ENCODE results near the gene ARHGEF10L. TPM values are rescaled to one million over a fixed set of nuclear protein-coding genes. Genes with fewer than 3 reads are reported as not detected.

ARHGEF10L gene
- polyA plus RNA-seq, 2 donors: 39.1 to 64.4 TPM

DNA sequence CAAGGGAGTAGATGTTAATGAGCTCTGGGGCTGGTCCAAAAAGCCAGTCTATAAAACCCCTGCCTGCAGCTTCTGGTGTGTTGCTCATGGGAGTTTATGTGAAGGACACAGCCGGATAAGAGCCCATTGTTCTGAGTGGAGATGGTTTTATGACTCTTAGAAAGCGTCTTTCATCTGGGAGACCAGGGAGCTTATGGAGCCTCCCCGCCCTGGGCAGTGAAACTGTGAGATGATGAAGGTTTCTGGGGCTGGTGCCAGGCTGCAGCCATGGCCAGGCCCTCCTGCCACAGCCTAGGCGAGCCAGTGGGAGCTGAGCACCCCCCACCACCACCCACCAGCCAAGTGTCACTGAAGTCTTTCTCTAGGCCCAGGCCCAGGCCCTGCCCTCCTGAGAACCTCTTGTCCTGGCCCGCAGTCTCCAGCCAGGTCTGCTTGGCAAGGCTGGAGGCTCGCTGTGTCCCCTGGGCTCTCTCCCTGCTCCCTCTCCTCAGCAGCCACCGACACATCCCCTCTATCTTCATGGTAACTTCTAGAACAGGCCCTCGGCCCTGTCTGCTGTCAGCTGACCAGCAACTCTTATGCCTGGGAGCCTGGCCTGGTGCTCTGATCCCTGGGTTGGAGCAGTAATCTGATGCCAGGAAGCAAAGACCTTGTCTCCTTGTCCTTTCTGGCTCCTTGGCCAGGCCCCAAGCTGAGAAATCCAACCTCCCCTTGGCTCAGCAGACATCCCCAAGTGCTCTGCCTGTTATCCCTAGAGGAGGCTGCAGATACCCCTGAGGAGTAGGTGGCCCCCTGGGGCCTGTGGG is 7.6 kb upstream of the ARHGEF10L start:
- Histone ChIP-seq H3K4me3 (ENCODE audit: low read depth in 1 of 2, low read length in 2 of 2) (no peak overlapping the region), H3K27ac (ENCODE audit: low read depth in 2 of 2, low read length in 1 of 2) (peak overlapping the region; percentile 82 to 84), H3K4me1 (ENCODE audit: control insufficient read depth in 2 of 2, insufficient read depth in 2 of 2, low read length in 1 of 2) (peaks cover 9 to 19% of the 10 kb centered on the region in 2 donors), H3K9me3 (ENCODE audit: control insufficient read depth in 2 of 2, insufficient read depth in 1 of 2, low read depth in 1 of 2, low read length in 1 of 2) (peaks cover 0 to 4% of the 10 kb centered on the region in 2 donors), H3K27me3 (ENCODE audit: control insufficient read depth in 1 of 2, insufficient read depth in 2 of 2, low read length in 2 of 2) (no peaks in the 10 kb centered on the region), H3K36me3 (ENCODE audit: control insufficient read depth in 2 of 2, insufficient read depth in 2 of 2, low read length in 1 of 2) (peaks cover 0 to 4% of the 10 kb centered on the region in 2 donors)
- 37% methylated on average over 8 of the region's 8 CpGs for WGBS, 2 donors

DNA sequence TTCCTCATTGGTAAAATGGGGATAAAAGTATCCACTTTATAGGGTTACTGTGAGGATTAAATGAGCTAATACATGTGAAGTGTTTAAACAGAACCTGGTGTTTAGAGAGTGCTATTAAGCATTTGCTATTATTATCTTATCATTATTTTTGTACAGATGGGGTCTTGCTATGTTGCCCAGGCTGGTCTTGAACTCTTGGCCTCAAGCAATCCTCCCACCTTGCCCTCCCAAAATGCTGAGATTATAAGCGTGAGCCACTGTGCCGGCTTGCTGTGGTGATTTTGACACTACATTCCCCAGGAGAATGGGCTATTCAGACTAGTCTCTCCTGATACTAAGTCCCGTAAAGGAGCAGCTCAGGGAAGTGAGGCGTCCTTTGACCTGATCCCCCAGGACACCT is 6.3 kb upstream of the ARHGEF10L start:
- Histone ChIP-seq H3K27ac (ENCODE audit: low read depth in 2 of 2, low read length in 1 of 2) (peak overlapping the region in 1 of 2 donors; percentile 72), H3K36me3 (ENCODE audit: control insufficient read depth in 2 of 2, insufficient read depth in 2 of 2, low read length in 1 of 2) (peaks cover 0 to 4% of the 10 kb centered on the region in 2 donors), H3K27me3 (ENCODE audit: control insufficient read depth in 1 of 2, insufficient read depth in 2 of 2, low read length in 2 of 2) (no peaks in the 10 kb centered on the region), H3K4me3 (ENCODE audit: low read depth in 1 of 2, low read length in 2 of 2) (no peak overlapping the region), H3K4me1 (ENCODE audit: control insufficient read depth in 2 of 2, insufficient read depth in 2 of 2, low read length in 1 of 2) (peaks cover 5 to 24% of the 10 kb centered on the region in 2 donors), H3K9me3 (ENCODE audit: control insufficient read depth in 2 of 2, insufficient read depth in 1 of 2, low read depth in 1 of 2, low read length in 1 of 2) (peaks cover 0 to 4% of the 10 kb centered on the region in 2 donors)
- 92 to 97% methylated on average over 4 of the region's 4 CpGs for WGBS, 2 donors

DNA sequence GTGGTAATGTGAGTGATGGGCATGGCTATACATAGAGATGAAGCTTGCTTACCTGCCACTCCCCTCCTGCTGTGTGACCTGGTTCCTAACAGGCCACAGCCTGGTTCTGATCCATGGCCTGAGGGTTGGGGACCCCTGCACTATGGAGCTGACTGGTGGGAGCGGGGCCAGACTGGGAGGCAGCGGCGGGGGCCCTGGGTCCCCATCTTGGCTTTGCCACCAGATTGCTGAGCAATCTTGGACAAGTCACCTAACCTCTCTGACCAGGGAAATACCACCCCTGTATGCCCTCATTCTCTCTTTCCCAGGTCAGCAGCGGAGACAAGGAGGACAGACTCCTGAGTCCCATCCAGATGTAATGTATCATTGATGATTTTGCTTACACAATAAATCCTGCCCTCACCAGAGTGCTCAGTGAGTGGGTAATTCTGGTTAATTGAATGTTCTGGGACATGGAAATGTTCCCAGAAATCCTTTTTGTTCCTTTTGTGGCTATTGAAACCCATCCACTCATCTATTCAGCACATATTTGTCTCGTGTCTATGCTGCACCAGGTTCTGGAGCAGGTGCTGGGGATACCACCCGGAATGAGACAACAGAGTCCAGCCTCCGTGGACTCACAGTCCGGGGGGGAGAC is 4.1 kb upstream of the ARHGEF10L start:
- Histone ChIP-seq H3K9me3 (ENCODE audit: control insufficient read depth in 2 of 2, insufficient read depth in 1 of 2, low read depth in 1 of 2, low read length in 1 of 2) (no peaks in the 10 kb centered on the region), H3K4me3 (ENCODE audit: low read depth in 1 of 2, low read length in 2 of 2) (no peak overlapping the region), H3K27ac (ENCODE audit: low read depth in 2 of 2, low read length in 1 of 2) (peak overlapping the region in 1 of 2 donors; percentile 70), H3K4me1 (ENCODE audit: control insufficient read depth in 2 of 2, insufficient read depth in 2 of 2, low read length in 1 of 2) (peaks cover 7 to 22% of the 10 kb centered on the region in 2 donors), H3K27me3 (ENCODE audit: control insufficient read depth in 1 of 2, insufficient read depth in 2 of 2, low read length in 2 of 2) (no peaks in the 10 kb centered on the region), H3K36me3 (ENCODE audit: control insufficient read depth in 2 of 2, insufficient read depth in 2 of 2, low read length in 1 of 2) (peaks cover 0 to 4% of the 10 kb centered on the region in 2 donors)
- 77% methylated on average over 8 of the region's 8 CpGs for WGBS, 2 donors

- H3K27me3 ChIP-seq (ENCODE audit: control insufficient read depth in 1 of 2, insufficient read depth in 2 of 2, low read length in 2 of 2): no peaks in the 10 kb centered on the region
- no peak overlapping the region for H3K4me3 ChIP-seq (ENCODE audit: low read depth in 1 of 2, low read length in 2 of 2)
- peak overlapping the region; percentile 73 to 77 for H3K27ac ChIP-seq (ENCODE audit: low read depth in 2 of 2, low read length in 1 of 2)
- WGBS, 2 donors: 33 to 42% methylated on average over 7 of the region's 7 CpGs
- H3K36me3 ChIP-seq (ENCODE audit: control insufficient read depth in 2 of 2, insufficient read depth in 2 of 2, low read length in 1 of 2): peaks cover 0 to 2% of the 10 kb centered on the region in 2 donors
- H3K4me1 ChIP-seq (ENCODE audit: control insufficient read depth in 2 of 2, insufficient read depth in 2 of 2, low read length in 1 of 2): peaks cover 9 to 16% of the 10 kb centered on the region in 2 donors
- no peaks in the 10 kb centered on the region for H3K9me3 ChIP-seq (ENCODE audit: control insufficient read depth in 2 of 2, insufficient read depth in 1 of 2, low read depth in 1 of 2, low read length in 1 of 2)
Observed at GRCh38 chr1:17538010-17538409, 1.5 kb upstream of the ARHGEF10L start.

DNA sequence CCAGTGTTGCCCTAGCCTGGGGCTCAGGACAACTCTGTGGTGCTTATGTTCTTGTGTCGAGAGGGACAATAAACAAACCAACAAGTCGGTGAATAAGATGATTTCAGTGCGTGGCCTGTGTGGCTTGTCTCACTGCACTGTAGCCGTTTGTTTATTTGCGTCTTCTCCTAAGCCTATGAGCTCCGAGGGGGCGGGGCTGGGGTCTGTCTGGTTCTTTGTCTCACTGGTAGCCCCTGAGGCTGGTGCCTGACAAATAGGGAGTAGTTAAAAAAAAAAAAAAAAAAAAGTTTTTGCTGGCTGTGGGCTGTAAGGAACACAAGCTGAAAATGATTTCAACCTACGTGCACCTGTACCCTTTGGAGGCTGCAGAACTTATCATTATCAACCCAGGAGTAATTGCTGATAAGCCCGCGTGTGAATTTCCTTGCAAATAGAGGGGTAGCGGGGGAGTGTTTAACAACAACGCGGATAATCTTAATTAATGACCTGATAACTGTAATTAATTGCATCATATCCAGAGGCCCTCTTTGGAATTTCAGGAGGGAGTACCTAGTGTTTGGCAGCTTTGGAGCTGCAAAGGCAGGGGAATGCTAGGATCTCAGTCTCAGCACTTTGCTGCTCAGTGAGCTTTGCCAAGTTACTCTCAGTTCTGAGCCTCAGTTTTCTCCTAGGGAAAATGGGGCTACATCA is 925 bp upstream of the ARHGEF10L start:
- WGBS, 2 donors: 21 to 27% methylated on average over 13 of the region's 13 CpGs
- H3K4me3 ChIP-seq (ENCODE audit: low read depth in 1 of 2, low read length in 2 of 2): peak overlapping the region in 1 of 2 donors; percentile 63
- H3K36me3 ChIP-seq (ENCODE audit: control insufficient read depth in 2 of 2, insufficient read depth in 2 of 2, low read length in 1 of 2): peaks cover 0 to 2% of the 10 kb centered on the region in 2 donors
- H3K27me3 ChIP-seq (ENCODE audit: control insufficient read depth in 1 of 2, insufficient read depth in 2 of 2, low read length in 2 of 2): no peaks in the 10 kb centered on the region
- H3K4me1 ChIP-seq (ENCODE audit: control insufficient read depth in 2 of 2, insufficient read depth in 2 of 2, low read length in 1 of 2): peaks cover 9 to 16% of the 10 kb centered on the region in 2 donors
- H3K9me3 ChIP-seq (ENCODE audit: control insufficient read depth in 2 of 2, insufficient read depth in 1 of 2, low read depth in 1 of 2, low read length in 1 of 2): no peaks in the 10 kb centered on the region
- peak overlapping the region; percentile 73 to 87 for H3K27ac ChIP-seq (ENCODE audit: low read depth in 2 of 2, low read length in 1 of 2)

DNA sequence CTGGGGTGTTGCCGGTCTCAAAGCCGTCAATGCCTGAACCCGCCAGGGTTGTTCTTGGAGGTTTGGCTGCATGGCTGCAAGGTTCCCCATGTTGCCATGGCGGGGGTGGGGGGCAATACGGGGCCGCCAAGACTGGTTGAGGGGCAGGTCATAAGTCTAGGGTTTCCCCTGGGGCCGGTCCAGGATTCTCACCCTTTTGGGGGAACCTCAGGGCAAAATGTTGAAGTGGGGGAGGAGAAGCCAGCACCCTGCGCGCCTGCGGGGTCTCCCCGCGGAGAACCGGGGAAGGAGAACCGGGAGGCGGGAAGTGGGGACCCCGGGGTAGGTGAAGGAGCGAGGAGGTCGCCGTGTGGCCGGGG is 401 bp upstream of the ARHGEF10L start:
- Histone ChIP-seq H3K36me3 (ENCODE audit: control insufficient read depth in 2 of 2, insufficient read depth in 2 of 2, low read length in 1 of 2) (peaks cover 0 to 2% of the 10 kb centered on the region in 2 donors), H3K9me3 (ENCODE audit: control insufficient read depth in 2 of 2, insufficient read depth in 1 of 2, low read depth in 1 of 2, low read length in 1 of 2) (no peaks in the 10 kb centered on the region), H3K27me3 (ENCODE audit: control insufficient read depth in 1 of 2, insufficient read depth in 2 of 2, low read length in 2 of 2) (no peaks in the 10 kb centered on the region), H3K4me1 (ENCODE audit: control insufficient read depth in 2 of 2, insufficient read depth in 2 of 2, low read length in 1 of 2) (peaks cover 9 to 16% of the 10 kb centered on the region in 2 donors), H3K27ac (ENCODE audit: low read depth in 2 of 2, low read length in 1 of 2) (peak overlapping the region; percentile 73 to 87), H3K4me3 (ENCODE audit: low read depth in 1 of 2, low read length in 2 of 2) (peak overlapping the region; percentile 44 to 63)
- 12% methylated on average over 14 to 20 of the region's 20 CpGs for WGBS, 2 donors

- peaks cover 7 to 21% of the 10 kb centered on the region in 2 donors for H3K4me1 ChIP-seq (ENCODE audit: control insufficient read depth in 2 of 2, insufficient read depth in 2 of 2, low read length in 1 of 2)
- no peaks in the 10 kb centered on the region for H3K9me3 ChIP-seq (ENCODE audit: control insufficient read depth in 2 of 2, insufficient read depth in 1 of 2, low read depth in 1 of 2, low read length in 1 of 2)
- no peaks in the 10 kb centered on the region for H3K27me3 ChIP-seq (ENCODE audit: control insufficient read depth in 1 of 2, insufficient read depth in 2 of 2, low read length in 2 of 2)
- peak overlapping the region; percentile 73 to 87 for H3K27ac ChIP-seq (ENCODE audit: low read depth in 2 of 2, low read length in 1 of 2)
- WGBS, 2 donors: 8% methylated on average over 26 of the region's 26 CpGs
- H3K4me3 ChIP-seq (ENCODE audit: low read depth in 1 of 2, low read length in 2 of 2): peak overlapping the region; percentile 59 to 63
- peaks cover 0 to 2% of the 10 kb centered on the region in 2 donors for H3K36me3 ChIP-seq (ENCODE audit: control insufficient read depth in 2 of 2, insufficient read depth in 2 of 2, low read length in 1 of 2)
Observed at GRCh38 chr1:17540255-17541001, 930 bp downstream of the ARHGEF10L start.

GRCh38 chr1:17542645-17543044 is 3.1 kb downstream of the ARHGEF10L start:
- Histone ChIP-seq H3K27ac (ENCODE audit: low read depth in 2 of 2, low read length in 1 of 2) (peak overlapping the region in 1 of 2 donors; percentile 24), H3K4me3 (ENCODE audit: low read depth in 1 of 2, low read length in 2 of 2) (no peak overlapping the region), H3K9me3 (ENCODE audit: control insufficient read depth in 2 of 2, insufficient read depth in 1 of 2, low read depth in 1 of 2, low read length in 1 of 2) (no peaks in the 10 kb centered on the region), H3K27me3 (ENCODE audit: control insufficient read depth in 1 of 2, insufficient read depth in 2 of 2, low read length in 2 of 2) (no peaks in the 10 kb centered on the region), H3K36me3 (ENCODE audit: control insufficient read depth in 2 of 2, insufficient read depth in 2 of 2, low read length in 1 of 2) (no peaks in the 10 kb centered on the region), H3K4me1 (ENCODE audit: control insufficient read depth in 2 of 2, insufficient read depth in 2 of 2, low read length in 1 of 2) (peaks cover 10 to 21% of the 10 kb centered on the region in 2 donors)
- 75 to 82% methylated on average over 7 of the region's 7 CpGs for WGBS, 2 donors

All from esophagus (tissue), 2 donors.